Left ventricle myocardium inferior (tissue), 1 donor: ENCODE data around the gene ANKRD23. TPM values are rescaled to one million over a fixed set of nuclear protein-coding genes. Genes with fewer than 3 reads are reported as not detected.

ENCODE experiments used
- DNase-seq: peaks from one replicate; pipeline ENCODE4 v3.0.0-alpha.2; 2020
- H3K27ac ChIP-seq: fragments of 200-600 bp; replicated peaks from 2 replicates; pipeline ENCODE4 v1.8.0; 2021
- H3K27me3 ChIP-seq: fragments of 200-600 bp; 2 replicates; pipeline ENCODE4 v1.8.0; 2021; ENCODE audit warnings: low read depth
- H3K36me3 ChIP-seq: fragments of 200-600 bp; 2 replicates; pipeline ENCODE4 v1.8.0; 2021
- H3K4me1 ChIP-seq: fragments of 200-600 bp; 2 replicates; pipeline ENCODE4 v1.8.0; 2021
- H3K4me3 ChIP-seq: fragments of 200-600 bp; 2 replicates; pipeline ENCODE4 v1.8.0; 2021; ENCODE audit warnings: mild to moderate bottlenecking, moderate library complexity
- H3K9me3 ChIP-seq: fragments of 200-600 bp; replicated peaks from 2 replicates; pipeline ENCODE4 v1.8.0; 2021
- CTCF ChIP-seq: fragments of 200-600 bp; IDR thresholded peaks from 2 replicates; pipeline ENCODE4 v1.8.0; 2021; ENCODE audit warnings: antibody characterized with exemption, mild to moderate bottlenecking, borderline replicate concordance
- intact Hi-C: fragments of 100-400 bp; cut with micrococcal nuclease; formaldehyde crosslinking; loops from one replicate; pipeline ENCODE4 v1.11.0; 2022
- total RNA-seq: library from RNA; stranded (reverse); fragmentation: NEBNext Ultra II Directional; extraction: Animal tissue kit (Norgen Biotek cat#: 25700); gene quantifications from one replicate; pipeline ENCODE4 v1.2.1, GENCODE V29; 2021
- donor health status: DM: no; HTN: yes; CAD: no; lungs with severe emphysema.

Gene ANKRD23
- total RNA-seq, 1 donor from 2014 or later = 14.4 TPM

- intact Hi-C loops = no loop called here
- no peak for TF ChIP-seq CTCF
Measured at GRCh38 chr2:96846825-96847224, 3.0 kb upstream of the ANKRD23 start.

GRCh38 chr2:96844405-96844808 is 586 bp upstream of the ANKRD23 start:
- Histone ChIP-seq H3K27me3 (no peaks in the 10 kb centered on the region), H3K27ac (peak overlapping the region; percentile 82), H3K4me3 (no peak overlapping the region), H3K9me3 (no peaks in the 10 kb centered on the region), H3K36me3 (peaks cover 43% of the 10 kb centered on the region), H3K4me1 (peaks cover 57% of the 10 kb centered on the region)
- intact Hi-C loops = no loop called here
- DNase-seq = no peak
- TF ChIP-seq CTCF = no peak

More at GRCh38 chr2:96846825-96847224, 3.0 kb upstream of the ANKRD23 start:
- no peaks in the 10 kb centered on the region for H3K9me3 ChIP-seq
- peaks cover 40% of the 10 kb centered on the region for H3K4me1 ChIP-seq
- no peak overlapping the region for H3K4me3 ChIP-seq
- no peak overlapping the region for H3K27ac ChIP-seq
- DNase-seq = no peak
- H3K36me3 ChIP-seq = peaks cover 57% of the 10 kb centered on the region
- H3K27me3 ChIP-seq = no peaks in the 10 kb centered on the region

- Histone ChIP-seq H3K9me3 (no peaks in the 10 kb centered on the region), H3K36me3 (peaks cover 32% of the 10 kb centered on the region), H3K27ac (peak overlapping the region; percentile 82), H3K4me3 (peak overlapping the region; percentile 54), H3K27me3 (no peaks in the 10 kb centered on the region), H3K4me1 (peaks cover 53% of the 10 kb centered on the region)
- DNase-seq = peak; percentile 72
- no peak for TF ChIP-seq CTCF
- intact Hi-C loops = no loop called here
Measured at GRCh38 chr2:96842600-96842999, 1.2 kb downstream of the ANKRD23 start.

- no peaks in the 10 kb centered on the region for H3K9me3 ChIP-seq
- intact Hi-C loops = no loop called here
- peaks cover 52% of the 10 kb centered on the region for H3K4me1 ChIP-seq
- H3K27me3 ChIP-seq = no peaks in the 10 kb centered on the region
- H3K4me3 ChIP-seq = peak overlapping the region; percentile 54
- peak overlapping the region; percentile 82 for H3K27ac ChIP-seq
- no peak for DNase-seq
- H3K36me3 ChIP-seq = peaks cover 30% of the 10 kb centered on the region
- TF ChIP-seq CTCF = no peak
Measured at GRCh38 chr2:96841701-96842495, 1.9 kb downstream of the ANKRD23 start.

GRCh38 chr2:96839875-96840850 is 3.7 kb downstream of the ANKRD23 start:
- no peak for TF ChIP-seq CTCF
- H3K4me1 ChIP-seq = peaks cover 52% of the 10 kb centered on the region

More at GRCh38 chr2:96839875-96840850, 3.7 kb downstream of the ANKRD23 start:
- H3K9me3 ChIP-seq = no peaks in the 10 kb centered on the region
- no peak for DNase-seq
- H3K36me3 ChIP-seq = peaks cover 22% of the 10 kb centered on the region
- intact Hi-C loops = no loop called here
- no peak overlapping the region for H3K4me3 ChIP-seq
- no peaks in the 10 kb centered on the region for H3K27me3 ChIP-seq
- no peak overlapping the region for H3K27ac ChIP-seq
